ENCODE data around the gene MLST8. TPM values are rescaled to one million over a fixed set of nuclear protein-coding genes. Genes with fewer than 3 reads are reported as not detected.

MLST8 gene
- total and polyA plus RNA-seq, 4 donors, result 10.6 to 80.9 (median 52.9) TPM

DNA sequence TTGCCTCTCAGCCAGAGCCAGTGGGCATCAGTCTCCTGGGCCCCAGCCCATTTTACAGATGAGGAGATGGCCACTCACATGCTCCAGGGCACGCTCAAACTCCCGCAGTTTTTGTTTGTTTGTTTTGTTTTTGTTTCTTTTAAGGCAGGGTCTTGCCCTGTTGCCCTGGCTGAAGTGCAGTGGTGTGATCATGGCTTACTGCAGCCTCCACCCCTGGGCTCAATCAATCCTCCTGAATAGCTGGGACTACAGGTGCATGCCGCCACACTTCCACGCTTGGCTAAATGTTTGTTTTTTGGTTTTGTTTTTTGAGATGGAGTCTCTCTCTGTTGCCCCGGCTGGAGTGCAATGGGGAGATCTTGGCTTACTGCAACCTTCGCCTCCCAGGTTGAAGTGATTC lies 21.7 kb downstream of the MLST8 start:
- Histone ChIP-seq H3K4me3 (ENCODE audit: low read depth, low read length) (no peak overlapping the region), H3K36me3 (ENCODE audit: control insufficient read depth, insufficient read depth, low read length) (peaks cover 64% of the 10 kb centered on the region), H3K27me3 (ENCODE audit: control insufficient read depth, insufficient read depth, low read length) (no peaks in the 10 kb centered on the region), H3K27ac (ENCODE audit: low read depth, low read length) (no peak overlapping the region), H3K4me1 (ENCODE audit: control insufficient read depth, insufficient read depth, low read length) (peaks cover 22% of the 10 kb centered on the region), H3K9me3 (ENCODE audit: control insufficient read depth, insufficient read depth, low read length) (no peaks in the 10 kb centered on the region)
- 84% methylated on average over 4 of the region's 6 CpGs for WGBS (ENCODE audit: insufficient coverage)
- DNase-seq (ENCODE audit: low read depth in 4 of 6, low spot score in 6 of 6), result no peak

DNA sequence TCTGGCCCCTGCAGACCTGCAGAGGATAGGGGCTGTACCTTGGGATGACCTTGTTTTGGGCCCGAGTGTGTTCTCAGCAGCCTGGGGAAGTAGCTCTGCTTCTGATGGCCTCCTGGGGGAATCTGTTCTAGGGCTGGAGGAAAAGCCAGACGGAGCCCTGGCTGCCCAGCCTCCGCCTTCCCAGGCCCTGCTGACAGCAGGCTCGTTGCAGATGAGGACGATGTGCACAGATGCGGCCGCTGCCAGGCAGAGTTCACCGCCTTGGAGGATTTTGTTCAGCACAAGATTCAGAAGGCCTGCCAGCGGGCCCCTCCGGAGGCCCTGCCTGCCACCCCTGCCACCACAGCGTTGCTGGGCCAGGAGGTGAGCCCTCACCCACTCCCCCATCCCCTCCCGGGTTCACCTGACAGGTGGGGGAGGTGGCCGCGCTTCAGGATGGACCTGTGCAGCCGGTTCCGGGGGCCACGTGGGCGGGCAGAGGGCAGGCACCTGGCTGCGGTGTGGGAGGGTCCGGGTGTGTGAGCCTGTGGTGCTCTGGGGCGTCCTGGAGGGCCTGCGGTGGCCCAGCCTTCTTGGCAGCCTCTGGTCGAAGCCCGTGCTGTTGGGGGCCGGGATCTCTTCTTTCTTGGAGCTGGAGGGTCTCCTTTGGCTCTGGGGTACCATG lies 23.0 kb downstream of the MLST8 start:
- Histone ChIP-seq H3K27ac (ENCODE audit: low read depth, low read length) (no peak overlapping the region), H3K36me3 (ENCODE audit: control insufficient read depth, insufficient read depth, low read length) (peaks cover 77% of the 10 kb centered on the region), H3K4me1 (ENCODE audit: control insufficient read depth, insufficient read depth, low read length) (peaks cover 16% of the 10 kb centered on the region), H3K4me3 (ENCODE audit: low read depth, low read length) (no peak overlapping the region), H3K9me3 (ENCODE audit: control insufficient read depth, insufficient read depth, low read length) (no peaks in the 10 kb centered on the region), H3K27me3 (ENCODE audit: control insufficient read depth, insufficient read depth, low read length) (no peaks in the 10 kb centered on the region)
- WGBS (ENCODE audit: insufficient coverage), result 94% methylated on average over 24 of the region's 25 CpGs
- DNase-seq (ENCODE audit: low read depth in 4 of 6, low spot score in 6 of 6), result no peak

DNA sequence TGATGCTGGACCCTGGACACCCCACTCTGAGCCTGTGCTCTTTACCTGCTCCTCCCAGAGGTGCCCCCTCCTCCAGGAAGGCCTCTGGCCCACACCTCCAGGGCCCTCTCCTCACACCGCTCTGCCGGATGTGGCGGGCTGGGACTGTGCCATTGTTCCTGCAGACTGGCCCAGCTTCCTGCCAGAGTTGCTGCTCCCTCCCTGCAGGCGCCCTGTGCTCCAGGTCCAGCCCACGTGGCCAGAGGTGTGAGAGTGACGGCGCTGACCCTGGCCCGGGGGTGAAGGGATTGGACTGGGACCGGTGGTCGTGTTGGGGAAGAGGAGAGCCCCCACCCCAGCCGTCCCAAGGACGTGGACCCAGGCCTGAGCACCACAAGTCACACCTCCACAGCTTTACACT lies 23.8 kb downstream of the MLST8 start:
- Histone ChIP-seq H3K27me3 (ENCODE audit: control insufficient read depth, insufficient read depth, low read length) (no peaks in the 10 kb centered on the region), H3K27ac (ENCODE audit: low read depth, low read length) (no peak overlapping the region), H3K4me1 (ENCODE audit: control insufficient read depth, insufficient read depth, low read length) (peaks cover 13% of the 10 kb centered on the region), H3K36me3 (ENCODE audit: control insufficient read depth, insufficient read depth, low read length) (peaks cover 85% of the 10 kb centered on the region), H3K4me3 (ENCODE audit: low read depth, low read length) (no peak overlapping the region), H3K9me3 (ENCODE audit: control insufficient read depth, insufficient read depth, low read length) (no peaks in the 10 kb centered on the region)
- 96% methylated on average over 10 of the region's 12 CpGs for WGBS (ENCODE audit: insufficient coverage)
- DNase-seq (ENCODE audit: low read depth in 4 of 6, low spot score in 6 of 6), result no peak

DNA sequence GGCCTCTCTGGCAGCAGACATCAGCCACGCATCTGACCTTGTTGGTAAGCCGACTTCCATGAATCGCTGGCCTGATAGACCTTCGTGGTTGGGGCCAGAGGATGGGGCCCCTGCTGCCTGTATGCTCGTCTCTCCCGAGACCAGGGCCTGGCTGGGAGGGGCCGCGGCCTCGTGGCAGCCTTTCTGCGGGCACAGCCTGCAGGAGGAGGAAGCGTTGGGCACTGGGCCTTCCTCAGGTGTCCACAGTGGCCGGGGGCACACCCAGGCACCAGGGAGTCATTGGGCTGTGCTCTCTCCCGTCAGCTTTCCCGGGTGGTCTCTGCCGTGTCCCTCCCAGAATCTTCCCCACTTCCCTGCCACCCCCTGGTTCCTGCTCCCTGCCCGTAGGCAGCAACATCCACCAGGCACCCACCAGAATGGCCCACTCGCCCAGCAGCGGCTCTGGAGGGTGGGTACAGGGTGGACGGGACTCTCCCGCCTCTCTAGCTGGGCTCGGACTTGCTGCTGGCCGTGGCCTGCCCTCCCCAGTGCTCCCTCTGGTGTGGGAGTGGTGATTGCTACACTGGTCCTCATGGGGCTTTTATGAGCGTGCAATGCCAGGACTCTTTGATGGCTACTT lies 24.5 kb downstream of the MLST8 start:
- H3K4me3 ChIP-seq (ENCODE audit: low read depth, low read length), result no peak overlapping the region
- 87% methylated on average over 21 of the region's 23 CpGs for WGBS (ENCODE audit: insufficient coverage)
- peaks cover 88% of the 10 kb centered on the region for H3K36me3 ChIP-seq (ENCODE audit: control insufficient read depth, insufficient read depth, low read length)
- no peaks in the 10 kb centered on the region for H3K9me3 ChIP-seq (ENCODE audit: control insufficient read depth, insufficient read depth, low read length)
- peaks cover 6% of the 10 kb centered on the region for H3K4me1 ChIP-seq (ENCODE audit: control insufficient read depth, insufficient read depth, low read length)
- DNase-seq (ENCODE audit: low read depth in 4 of 6, low spot score in 6 of 6), result no peak
- H3K27ac ChIP-seq (ENCODE audit: low read depth, low read length), result no peak overlapping the region
- no peaks in the 10 kb centered on the region for H3K27me3 ChIP-seq (ENCODE audit: control insufficient read depth, insufficient read depth, low read length)

DNA sequence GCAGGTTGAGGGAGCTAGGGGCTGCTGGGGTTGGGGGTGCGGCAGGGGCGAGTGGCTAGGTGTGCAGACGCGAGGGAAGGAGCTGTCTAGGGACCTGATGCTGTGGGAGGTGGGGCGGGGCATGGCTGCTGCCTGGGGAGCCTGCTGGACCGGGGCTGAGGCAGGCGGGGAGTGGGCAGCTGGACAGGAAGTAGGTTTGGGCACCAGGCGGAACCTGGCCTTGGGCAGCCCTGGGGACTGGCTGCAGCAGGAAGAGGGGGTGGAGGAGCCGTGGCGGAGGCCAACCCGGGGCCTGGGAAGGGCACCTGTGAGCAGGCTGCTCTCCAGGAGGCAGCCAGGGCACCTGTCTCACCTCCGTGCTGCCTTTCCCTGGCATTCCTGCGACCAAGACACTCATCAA lies 25.1 kb downstream of the MLST8 start:
- Histone ChIP-seq H3K36me3 (ENCODE audit: control insufficient read depth, insufficient read depth, low read length) (peaks cover 94% of the 10 kb centered on the region), H3K9me3 (ENCODE audit: control insufficient read depth, insufficient read depth, low read length) (no peaks in the 10 kb centered on the region), H3K4me3 (ENCODE audit: low read depth, low read length) (no peak overlapping the region), H3K27me3 (ENCODE audit: control insufficient read depth, insufficient read depth, low read length) (no peaks in the 10 kb centered on the region), H3K4me1 (ENCODE audit: control insufficient read depth, insufficient read depth, low read length) (no peaks in the 10 kb centered on the region), H3K27ac (ENCODE audit: low read depth, low read length) (no peak overlapping the region)
- 90% methylated on average over 13 of the region's 13 CpGs for WGBS (ENCODE audit: insufficient coverage)
- no peak for DNase-seq (ENCODE audit: low read depth in 4 of 6, low spot score in 6 of 6)

DNA sequence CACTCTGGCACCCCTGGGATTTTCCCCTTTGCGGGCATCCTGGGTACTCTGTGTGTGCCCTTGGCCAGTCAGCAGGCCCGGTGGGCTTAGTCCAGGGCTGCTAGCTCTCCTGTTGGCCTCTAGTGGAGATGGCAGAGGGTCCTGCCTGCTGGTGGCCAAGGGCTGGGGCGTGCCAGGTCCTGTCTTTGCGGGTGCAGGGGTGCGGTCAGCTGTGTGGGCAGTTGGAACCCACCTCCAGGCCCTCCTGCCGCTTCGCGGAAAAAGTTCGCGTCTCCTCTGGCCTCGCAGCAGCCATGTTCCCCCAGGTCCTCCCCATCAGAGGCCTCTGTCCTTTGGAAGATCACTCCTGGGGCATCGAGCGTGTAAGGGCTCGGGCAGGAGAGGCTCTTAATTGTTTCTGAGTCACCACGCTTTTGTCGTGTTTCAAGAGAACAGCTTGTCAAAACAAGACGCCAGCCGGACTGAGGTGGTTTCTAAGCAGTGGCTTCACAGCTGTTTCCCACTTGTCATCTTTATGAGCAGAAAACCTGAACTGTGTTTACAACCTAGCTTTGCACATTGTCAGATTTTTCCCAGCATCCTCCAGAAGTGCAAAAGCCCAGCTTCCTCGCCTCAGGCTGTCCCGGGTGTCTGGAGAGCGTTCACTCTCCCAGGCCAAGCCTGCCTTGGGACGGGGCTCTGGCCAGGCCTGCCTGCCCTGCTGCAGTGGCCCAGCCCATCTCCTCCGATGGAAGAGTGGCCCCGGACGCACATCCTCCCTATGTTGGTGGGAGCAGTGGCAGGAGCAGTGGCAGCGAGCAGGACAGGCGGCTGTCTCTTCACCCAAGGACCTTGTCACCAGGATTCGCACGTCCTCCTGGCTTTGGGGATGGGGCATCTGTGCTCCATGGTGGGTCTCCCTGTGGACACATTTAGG lies 26.0 kb downstream of the MLST8 start:
- peaks cover 95% of the 10 kb centered on the region for H3K36me3 ChIP-seq (ENCODE audit: control insufficient read depth, insufficient read depth, low read length)
- H3K27me3 ChIP-seq (ENCODE audit: control insufficient read depth, insufficient read depth, low read length), result peaks cover 6% of the 10 kb centered on the region
- no peak overlapping the region for H3K4me3 ChIP-seq (ENCODE audit: low read depth, low read length)
- peaks cover 5% of the 10 kb centered on the region for H3K4me1 ChIP-seq (ENCODE audit: control insufficient read depth, insufficient read depth, low read length)
- H3K27ac ChIP-seq (ENCODE audit: low read depth, low read length), result no peak overlapping the region
- 92% methylated on average over 25 of the region's 29 CpGs for WGBS (ENCODE audit: insufficient coverage)
- no peaks in the 10 kb centered on the region for H3K9me3 ChIP-seq (ENCODE audit: control insufficient read depth, insufficient read depth, low read length)
- DNase-seq (ENCODE audit: low read depth in 4 of 6, low spot score in 6 of 6), result no peak

DNA sequence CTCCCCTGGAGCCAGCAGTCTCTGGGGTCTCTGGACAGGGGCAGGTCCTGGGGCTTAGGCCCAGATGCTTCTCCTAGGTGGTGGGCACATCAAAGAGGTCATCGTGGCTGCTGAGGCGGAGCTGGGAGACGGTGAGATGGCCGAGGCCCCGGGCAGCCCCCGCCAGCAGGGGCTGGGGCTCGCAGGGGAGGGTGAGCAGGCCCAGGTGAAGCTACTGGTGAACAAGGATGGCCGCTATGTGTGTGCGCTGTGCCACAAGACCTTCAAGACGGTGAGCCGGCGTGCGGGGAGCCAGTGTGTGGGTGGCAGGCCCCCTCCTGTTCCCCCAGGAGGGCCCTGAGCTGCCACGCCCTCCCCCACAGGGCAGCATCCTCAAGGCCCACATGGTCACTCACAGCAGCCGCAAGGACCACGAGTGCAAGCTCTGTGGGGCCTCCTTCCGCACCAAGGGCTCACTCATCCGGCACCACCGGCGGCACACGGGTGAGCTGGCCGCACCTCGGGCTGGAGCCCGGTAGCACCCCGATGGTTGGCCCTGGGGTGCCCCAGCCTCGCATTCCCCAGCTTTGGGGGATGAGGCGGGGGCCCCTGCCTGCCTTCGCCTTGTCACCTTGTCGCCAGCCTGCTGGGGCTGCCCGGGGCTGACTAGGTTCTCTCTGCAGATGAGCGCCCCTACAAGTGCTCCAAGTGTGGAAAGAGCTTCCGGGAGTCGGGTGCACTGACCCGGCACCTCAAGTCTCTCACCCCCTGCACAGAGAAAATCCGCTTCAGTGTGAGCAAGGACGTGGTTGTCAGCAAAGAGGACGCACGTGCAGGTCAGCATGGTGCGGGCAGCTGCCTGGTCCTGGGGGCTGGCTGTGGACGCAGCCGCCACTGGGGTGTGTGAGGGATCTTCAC lies 27.1 kb downstream of the MLST8 start:
- Histone ChIP-seq H3K4me1 (ENCODE audit: control insufficient read depth, insufficient read depth, low read length) (peaks cover 15% of the 10 kb centered on the region), H3K27ac (ENCODE audit: low read depth, low read length) (no peak overlapping the region), H3K36me3 (ENCODE audit: control insufficient read depth, insufficient read depth, low read length) (peaks cover 96% of the 10 kb centered on the region), H3K27me3 (ENCODE audit: control insufficient read depth, insufficient read depth, low read length) (peaks cover 15% of the 10 kb centered on the region), H3K4me3 (ENCODE audit: low read depth, low read length) (no peak overlapping the region), H3K9me3 (ENCODE audit: control insufficient read depth, insufficient read depth, low read length) (no peaks in the 10 kb centered on the region)
- WGBS (ENCODE audit: insufficient coverage), result 92% methylated on average over 39 of the region's 41 CpGs
- DNase-seq (ENCODE audit: low read depth in 4 of 6, low spot score in 6 of 6), result no peak

DNA sequence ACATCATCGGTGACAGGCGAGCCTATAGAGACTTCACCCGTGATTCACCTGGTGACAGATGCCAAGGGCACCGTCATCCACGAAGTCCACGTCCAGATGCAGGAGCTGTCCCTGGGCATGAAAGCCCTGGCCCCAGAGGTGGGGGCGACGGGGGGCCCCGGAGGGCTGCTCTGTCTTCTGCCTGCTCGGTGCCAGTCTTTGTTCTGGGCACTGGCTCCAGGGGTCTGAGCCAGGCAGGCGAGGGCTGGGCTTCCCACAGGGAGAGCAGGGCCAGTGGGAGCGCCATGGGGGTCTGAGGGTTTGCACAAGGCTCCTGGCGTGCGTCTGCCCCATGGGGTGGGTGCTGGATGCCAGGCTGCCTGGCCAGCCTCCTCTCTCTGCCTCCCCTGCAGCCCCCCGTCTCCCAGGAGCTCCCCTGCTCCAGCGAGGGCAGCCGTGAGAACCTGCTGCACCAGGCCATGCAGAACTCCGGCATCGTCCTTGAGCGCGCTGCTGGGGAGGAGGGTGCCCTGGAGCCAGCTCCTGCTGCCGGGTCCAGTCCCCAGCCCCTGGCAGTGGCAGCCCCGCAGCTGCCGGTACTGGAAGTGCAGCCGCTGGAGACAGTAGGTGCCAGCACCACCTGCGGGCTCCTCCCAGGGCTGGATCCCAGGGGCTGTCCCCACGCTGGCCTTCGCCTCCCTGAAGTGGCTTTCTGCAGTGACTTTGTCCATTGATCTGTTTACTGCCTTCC lies 28.0 kb downstream of the MLST8 start:
- Histone ChIP-seq H3K4me1 (ENCODE audit: control insufficient read depth, insufficient read depth, low read length) (peaks cover 21% of the 10 kb centered on the region), H3K36me3 (ENCODE audit: control insufficient read depth, insufficient read depth, low read length) (peaks cover 99% of the 10 kb centered on the region), H3K27ac (ENCODE audit: low read depth, low read length) (no peak overlapping the region), H3K9me3 (ENCODE audit: control insufficient read depth, insufficient read depth, low read length) (no peaks in the 10 kb centered on the region), H3K27me3 (ENCODE audit: control insufficient read depth, insufficient read depth, low read length) (peaks cover 15% of the 10 kb centered on the region), H3K4me3 (ENCODE audit: low read depth, low read length) (no peak overlapping the region)
- WGBS (ENCODE audit: insufficient coverage), result 92% methylated on average over 28 of the region's 28 CpGs
- DNase-seq (ENCODE audit: low read depth in 4 of 6, low spot score in 6 of 6), result no peak

Data from spinal cord (tissue), 10 donors.